ENCODE data around the gene CELSR1. TPM values are rescaled to one million over a fixed set of nuclear protein-coding genes. Genes with fewer than 3 reads are reported as not detected.

CELSR1 gene, protein sequence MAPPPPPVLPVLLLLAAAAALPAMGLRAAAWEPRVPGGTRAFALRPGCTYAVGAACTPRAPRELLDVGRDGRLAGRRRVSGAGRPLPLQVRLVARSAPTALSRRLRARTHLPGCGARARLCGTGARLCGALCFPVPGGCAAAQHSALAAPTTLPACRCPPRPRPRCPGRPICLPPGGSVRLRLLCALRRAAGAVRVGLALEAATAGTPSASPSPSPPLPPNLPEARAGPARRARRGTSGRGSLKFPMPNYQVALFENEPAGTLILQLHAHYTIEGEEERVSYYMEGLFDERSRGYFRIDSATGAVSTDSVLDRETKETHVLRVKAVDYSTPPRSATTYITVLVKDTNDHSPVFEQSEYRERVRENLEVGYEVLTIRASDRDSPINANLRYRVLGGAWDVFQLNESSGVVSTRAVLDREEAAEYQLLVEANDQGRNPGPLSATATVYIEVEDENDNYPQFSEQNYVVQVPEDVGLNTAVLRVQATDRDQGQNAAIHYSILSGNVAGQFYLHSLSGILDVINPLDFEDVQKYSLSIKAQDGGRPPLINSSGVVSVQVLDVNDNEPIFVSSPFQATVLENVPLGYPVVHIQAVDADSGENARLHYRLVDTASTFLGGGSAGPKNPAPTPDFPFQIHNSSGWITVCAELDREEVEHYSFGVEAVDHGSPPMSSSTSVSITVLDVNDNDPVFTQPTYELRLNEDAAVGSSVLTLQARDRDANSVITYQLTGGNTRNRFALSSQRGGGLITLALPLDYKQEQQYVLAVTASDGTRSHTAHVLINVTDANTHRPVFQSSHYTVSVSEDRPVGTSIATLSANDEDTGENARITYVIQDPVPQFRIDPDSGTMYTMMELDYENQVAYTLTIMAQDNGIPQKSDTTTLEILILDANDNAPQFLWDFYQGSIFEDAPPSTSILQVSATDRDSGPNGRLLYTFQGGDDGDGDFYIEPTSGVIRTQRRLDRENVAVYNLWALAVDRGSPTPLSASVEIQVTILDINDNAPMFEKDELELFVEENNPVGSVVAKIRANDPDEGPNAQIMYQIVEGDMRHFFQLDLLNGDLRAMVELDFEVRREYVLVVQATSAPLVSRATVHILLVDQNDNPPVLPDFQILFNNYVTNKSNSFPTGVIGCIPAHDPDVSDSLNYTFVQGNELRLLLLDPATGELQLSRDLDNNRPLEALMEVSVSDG (N-terminal part only)
- 10 to 100 TPM; 25.6 to 29.4 (median 29.4) TPM for polyA plus RNA-seq (ENCODE audit: insufficient read length in 3 of 3)
- long read RNA-seq, donor 1, result 0 reads
- long read RNA-seq, donor 2, result 0 reads
- long read RNA-seq, donor 3, partial matches to known transcripts, result 0 of 1 reads
- long read RNA-seq, donor 3, other reads (novel, unspliced or antisense), result 0 of 1 reads
- long read RNA-seq, donor 4, result 0 reads
- long read RNA-seq, donor 5, result 0 reads
- long read RNA-seq, donor 6, result 0 reads
- long read RNA-seq, donor 7, partial matches to known transcripts, result 0 of 1 reads
- long read RNA-seq, donor 7, other reads (novel, unspliced or antisense), result 0 of 1 reads
- long read RNA-seq, donor 8, result 0 reads
- long read RNA-seq, donor 9, result 0 reads
- long read RNA-seq, donor 10, result 0 reads
- long read RNA-seq, donor 11, result 0 reads
- long read RNA-seq, donor 12, result 0 reads
- long read RNA-seq, donor 13, partial matches to known transcripts, result 6 of 7 reads
- long read RNA-seq, donor 13, other reads (novel, unspliced or antisense), result 0 of 7 reads
- long read RNA-seq, donor 14, full-length matches to known transcripts, result 1 of 10 reads
- long read RNA-seq, donor 14, partial matches to known transcripts, result 9 of 10 reads
- long read RNA-seq, donor 14, other reads (novel, unspliced or antisense), result 0 of 10 reads
- long read RNA-seq, donor 15, partial matches to known transcripts, result 6 of 6 reads
- long read RNA-seq, donor 15, other reads (novel, unspliced or antisense), result 0 of 6 reads
- long read RNA-seq, donor 16, result 0 reads

DNA sequence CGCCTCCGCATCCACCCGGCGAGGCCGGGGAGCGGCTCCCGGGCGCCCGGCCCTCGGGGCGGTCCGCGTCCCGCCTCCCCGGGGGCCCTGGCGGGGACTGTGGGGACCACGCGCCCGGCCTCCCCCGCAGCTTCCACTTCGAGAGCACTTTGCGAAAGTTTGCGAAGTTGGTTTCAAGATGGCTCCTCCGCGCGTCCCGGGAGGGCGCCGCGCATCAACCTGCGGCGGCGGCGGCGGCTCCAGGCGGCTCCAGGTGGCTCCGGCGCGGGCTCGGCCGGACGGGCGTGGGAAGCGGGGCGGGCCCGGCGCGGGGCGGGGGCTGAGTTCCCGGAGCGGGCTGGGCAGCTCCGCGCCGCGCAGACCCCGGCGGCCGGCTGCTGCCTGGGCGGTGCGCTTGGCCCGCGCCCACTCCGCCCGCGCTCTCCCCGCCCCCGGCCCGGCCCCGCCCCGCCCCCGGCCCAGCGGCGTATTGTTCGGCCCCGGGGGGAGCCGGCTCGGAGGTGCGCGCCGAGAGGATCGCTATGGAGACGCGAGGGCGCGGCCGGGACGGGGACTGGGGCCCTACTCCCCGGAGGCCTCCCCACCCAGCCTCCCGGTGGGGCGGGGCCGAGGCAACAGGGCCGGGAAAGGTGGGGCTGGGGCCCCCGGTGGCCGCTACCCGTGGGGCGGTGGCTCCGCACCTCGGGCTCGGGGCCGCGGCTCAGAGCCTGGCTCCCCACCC lies at the start of gene CELSR1:
Gene CELSR1, minus strand, starts transcription at position 396 of the 721 bp plus-strand sequence. CDS start 450 bp downstream, outside the sequence.
- no peak for DNase-seq

DNA sequence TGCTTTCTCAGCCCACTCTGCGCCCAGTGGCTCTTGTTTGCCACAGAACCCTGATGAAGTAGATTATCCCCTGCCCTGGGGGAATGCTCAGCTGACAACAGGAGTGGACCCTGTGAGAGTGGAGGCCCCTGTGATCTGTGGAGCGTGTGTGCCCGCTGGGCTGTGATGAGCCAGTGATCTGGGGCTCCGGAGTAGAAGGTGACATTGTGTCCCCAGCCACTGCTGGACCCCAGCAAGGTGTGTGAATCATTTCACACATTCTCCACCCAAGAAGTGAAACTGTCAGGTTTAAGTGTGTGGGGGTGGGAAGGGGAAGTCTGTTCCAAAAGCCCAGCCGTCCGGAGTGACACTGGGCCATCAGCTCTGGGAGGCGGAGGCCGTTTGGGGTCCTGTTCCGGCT lies 49.6 kb upstream of the CELSR1 start:
- no peak for DNase-seq

DNA sequence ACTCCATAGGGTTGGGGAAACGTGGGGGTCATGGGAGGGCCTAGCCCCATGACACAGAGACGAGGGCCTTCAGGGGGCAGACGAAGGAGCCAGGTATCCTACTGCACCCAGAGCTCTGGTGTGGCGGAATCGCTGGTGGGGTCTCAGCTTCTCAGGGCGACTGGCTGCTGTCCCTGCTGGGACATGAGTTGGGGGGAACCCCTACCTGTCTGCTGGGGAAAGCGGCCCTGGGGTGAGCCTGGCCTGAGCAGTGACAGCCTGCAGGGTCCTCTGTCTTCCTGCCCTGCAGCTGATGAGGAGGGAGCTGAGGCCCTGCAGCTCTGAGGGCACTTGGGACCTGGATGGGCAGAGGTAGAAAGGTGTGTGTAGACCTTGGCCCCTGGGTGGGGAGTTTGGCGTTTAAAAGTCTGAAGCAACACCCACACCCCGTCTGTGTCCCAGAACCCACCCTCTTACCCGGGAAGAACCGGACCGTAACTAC lies 49.2 kb upstream of the CELSR1 start:
- DNase-seq, result no peak

DNA sequence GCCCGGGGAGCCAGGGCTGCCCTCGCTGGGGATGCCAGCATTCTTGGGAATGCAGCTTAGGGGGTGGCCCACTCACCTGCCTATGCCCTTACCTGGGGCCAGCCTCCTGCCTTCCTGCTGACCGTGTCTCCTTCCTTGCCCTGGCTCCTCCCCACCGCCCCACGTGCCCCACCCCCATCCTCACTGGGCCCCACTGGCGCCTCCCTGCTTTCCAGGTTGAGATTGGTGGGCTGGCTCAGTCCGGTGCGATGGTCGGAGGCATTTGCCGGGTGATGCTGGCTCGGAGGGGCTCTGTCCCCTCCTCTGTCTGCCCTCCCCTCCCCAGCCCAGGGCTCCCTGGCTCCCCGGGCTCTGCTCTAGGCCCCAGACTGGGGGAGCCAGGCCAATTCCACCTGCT lies 48.7 kb upstream of the CELSR1 start:
- DNase-seq, result no peak

DNA sequence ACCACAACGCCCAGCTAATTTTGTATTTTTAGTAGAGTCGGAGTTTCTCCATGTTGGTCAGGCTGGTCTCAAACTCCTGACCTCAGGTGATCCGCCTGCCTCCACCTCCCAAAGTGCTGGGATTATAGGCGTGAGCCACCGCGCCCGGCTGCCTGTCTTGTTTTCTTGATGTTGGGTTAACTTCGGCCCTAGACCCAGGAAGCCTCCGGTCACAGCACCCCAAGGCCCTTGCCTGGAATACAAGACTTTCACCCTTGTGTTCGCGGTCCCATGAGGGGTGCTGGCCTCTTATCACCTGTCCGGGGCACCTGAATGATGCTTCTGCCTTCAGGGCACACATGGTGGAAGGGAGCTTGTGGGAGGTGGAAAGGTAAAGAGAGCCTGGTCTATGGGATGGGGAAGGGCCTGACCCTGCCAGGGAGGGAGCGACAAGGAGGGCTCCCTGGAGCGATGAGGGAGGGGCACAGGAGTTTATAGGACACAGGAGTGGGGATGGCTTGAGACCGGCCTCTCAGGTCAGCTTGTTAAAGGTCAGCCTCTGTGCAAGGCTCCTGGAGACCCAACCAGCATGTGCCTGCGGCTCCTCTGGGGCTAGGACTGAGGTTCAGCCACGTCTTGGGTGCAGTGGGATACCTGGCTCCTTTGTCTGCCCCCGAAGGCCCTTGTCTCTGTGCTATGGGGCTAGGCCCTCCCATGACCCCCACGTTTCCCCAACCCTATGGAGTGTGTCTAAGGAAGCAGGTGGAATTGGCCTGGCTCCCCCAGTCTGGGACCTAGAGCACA lies 48.1 kb upstream of the CELSR1 start:
- DNase-seq, result no peak

DNA sequence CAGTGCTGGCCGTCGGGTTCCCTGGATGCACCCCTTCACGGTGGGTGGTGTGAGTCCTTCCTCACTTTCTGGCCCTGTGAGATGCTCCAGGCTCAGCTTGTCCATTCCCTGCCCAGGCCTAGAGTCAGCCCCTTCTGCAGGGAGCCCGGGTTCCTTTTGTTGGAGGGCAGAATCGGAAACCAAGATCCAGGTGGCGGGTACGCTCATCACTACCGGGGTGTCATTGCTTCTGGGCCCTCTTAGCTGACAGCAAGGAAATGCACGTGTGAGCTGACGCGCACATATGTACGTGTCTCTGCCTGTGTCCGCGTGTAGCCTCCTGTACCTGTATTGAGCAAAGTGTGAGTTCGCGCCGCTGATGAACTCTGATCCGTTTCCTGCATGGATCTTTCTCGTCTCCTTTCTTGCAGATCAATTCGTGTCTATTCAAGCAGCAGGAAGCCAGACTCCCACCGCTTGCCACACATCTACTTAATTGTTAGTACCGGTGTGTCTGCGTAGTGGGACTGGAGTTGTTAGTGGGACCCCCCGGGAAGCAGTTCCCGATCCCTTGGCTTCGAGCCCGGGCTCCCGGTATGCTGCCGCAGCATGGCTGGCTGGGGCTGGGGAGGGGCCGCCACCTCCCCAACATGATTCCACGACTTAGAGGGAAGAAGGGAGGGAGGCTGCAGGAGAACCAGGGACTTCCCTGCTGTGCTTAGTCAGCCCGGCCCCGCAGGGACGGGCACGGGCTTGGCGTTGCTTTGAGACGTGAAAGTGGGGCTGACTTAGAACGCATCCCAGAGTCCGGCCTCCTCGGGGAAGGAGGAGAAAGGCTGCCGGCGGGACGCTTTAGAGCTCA lies 46.9 kb upstream of the CELSR1 start:
- DNase-seq, result no peak

DNA sequence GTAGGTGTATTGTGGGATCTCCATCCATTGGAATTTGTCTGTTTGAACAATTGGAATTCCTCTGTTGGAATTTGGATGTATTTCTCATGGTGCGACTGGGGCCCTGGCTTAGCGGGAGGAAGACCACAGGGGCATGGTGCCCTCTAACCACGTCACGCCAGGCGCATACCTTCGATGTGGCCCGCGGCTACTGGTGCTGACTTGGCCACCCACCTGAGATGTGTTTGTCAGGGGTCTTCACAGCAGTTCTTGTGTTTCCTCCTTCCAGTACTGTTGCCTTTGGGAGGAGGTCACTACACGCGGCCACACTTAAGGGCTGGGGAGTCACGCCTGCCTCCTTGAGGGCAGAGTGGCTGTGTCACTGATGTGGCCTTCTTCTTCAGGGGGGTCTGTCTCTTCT lies 46.2 kb upstream of the CELSR1 start:
- DNase-seq, result no peak

DNA sequence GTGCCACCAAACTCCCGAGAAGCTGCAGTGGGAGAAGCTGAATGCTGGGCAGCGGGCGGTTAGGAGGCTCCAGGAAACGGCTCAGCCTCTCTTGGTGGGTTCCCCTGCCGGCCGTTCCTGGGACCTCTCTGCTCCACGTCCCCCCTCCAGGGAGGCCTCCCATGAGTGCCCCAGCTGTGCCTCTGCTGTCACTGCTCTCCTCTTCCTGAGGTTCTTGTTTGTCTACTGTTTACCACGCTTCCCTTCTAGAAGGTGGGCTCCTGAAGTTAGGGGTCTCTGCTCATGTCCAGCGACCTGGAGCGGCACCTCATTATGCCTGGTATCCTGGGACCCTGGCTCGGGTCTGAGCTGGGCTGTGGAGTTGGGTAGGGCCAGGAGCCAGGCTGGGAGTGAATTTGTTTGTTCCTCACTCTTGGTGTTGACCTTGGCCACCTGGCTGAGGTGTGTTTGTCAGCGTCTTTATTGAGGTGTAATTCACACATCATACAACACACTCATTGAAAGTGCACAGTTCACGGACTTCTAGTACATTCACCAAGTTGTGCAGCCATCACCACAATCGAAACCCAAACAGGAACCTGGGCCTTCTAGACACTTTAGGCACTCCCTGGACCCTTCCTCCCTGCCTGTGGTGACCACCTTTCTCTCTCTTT lies 45.0 kb upstream of the CELSR1 start:
- no peak for DNase-seq

DNA sequence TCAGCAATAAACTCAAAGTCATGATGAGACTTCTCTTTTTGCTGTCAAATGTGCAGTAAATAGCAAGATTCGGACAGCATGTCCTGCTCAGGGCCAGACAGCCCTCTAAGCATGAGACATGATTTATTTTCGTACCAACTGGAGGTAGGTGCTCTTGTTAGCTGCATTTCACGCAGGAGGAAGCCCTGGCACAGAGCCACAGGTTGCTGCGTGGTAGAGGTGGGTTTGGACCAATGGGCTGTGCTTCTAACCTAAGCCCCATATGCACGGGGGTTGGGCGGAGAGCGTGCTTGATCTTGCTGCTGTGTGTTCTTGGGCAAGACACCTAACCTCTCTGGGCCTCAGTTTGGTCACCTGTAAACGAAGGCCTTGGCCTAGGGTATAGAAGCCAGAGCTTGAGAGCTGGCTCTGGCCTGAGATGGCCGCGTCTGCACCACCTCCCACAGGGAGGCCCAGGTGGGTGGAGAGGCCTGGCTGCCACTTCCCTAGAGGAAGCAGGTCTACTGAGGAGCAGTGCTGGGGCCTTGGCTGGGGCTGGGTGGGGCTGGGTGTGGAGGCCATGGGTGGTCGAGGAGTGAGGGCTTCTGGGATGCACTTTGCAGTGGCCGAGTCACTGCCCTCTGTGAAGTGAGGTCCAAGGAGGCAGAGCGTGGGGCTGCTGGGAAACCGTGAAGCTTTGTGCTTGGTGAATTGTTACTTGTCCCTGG lies 44.3 kb upstream of the CELSR1 start:
- DNase-seq, result no peak

DNA sequence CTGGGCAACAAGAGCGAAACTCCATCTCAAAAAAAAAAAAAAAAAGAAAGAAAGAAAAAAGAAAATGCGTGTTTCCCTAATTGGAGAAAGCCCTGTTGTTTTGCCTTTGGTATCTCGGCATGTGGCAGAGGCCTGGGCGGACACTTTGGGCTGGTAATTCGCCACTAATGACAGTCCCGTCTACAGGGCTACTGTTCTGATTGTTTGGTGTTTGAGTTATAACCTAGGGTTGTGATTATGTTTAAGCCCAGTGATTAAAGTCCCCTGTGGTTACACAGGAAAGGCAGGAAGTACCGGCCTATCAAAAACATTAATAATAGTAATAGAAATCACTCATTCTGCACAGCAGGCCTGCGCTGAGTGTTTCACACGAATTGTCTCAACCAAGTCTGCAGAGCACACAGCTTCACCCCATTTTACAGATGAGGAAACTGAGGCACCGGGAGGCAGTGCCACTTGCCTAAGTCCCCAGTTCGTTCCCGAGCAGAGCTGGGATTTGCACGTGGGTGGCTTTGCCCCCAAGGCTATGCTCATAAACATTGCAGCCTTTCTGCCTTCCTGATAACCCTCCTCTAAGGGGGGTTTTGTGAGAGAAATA lies 43.6 kb upstream of the CELSR1 start:
- DNase-seq, result no peak

DNA sequence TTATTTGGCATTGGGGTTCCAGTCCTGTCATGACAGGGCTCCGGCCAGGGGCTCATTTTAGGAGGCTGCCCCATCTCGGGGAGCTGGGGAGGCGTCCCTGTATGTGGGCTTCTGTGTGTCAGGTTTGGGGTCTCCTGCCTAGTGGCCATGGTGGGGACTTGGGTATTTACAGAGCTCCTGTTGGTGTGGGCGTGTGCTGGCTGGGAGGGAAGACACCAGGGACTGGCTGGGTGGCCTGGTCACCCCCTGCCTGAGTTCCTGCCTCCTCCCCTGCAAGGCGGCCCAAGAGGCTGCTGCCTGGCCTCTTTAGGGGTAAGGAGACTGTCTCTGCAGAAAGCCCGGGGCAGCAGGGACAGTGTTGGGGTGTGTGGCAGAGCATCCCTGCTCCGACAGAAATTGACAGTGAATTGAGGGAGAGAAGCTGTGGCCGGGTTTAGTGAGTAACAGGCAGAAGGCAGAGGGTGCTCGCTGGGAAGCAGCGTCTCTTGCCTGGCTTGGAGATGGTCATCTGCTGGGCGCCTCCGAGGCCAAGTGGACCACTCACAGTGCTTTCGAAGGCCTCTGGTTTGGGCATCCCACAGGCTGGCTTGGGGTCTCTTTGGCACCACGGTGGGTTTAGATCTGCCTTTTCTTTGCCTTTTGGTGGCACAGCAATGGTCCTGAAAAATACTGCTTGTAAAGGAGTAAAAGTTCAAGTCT lies 42.5 kb upstream of the CELSR1 start:
- DNase-seq, result no peak

DNA sequence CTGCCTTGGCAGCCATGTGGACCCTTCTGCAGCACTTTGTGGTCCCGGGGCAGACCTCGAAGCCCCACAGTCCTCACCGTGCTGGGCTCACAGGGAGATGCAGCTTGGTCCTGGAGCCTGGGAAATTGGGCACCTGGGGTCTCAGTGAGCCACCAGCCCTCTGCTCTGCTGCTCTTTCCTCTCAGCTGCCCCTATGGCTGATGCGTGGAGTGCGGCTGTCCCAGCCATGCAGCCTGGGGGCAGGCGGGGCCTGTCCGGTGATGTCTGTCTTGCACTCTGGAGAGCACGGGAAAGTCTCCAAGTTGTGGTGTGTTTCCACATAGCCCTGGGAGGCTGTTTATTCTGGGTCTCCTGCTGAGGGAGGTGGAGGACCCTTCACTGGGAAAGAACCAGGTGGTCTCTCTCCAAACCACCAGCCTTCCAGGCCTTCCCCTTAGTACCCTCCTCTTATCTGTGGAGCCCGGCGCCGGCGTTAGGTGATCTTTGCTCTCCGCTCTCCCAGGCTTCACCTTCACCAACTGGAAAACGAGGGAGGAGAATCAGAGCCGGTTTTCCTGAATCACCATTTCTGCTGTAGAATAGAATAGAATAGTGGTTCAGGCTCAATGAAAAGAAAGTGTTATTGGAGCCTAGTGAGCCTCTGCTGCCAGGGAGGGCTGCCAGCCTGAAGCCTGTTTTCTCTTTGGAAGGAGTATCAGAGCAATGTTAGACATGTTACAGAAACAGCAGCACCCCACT lies 41.6 kb upstream of the CELSR1 start:
- no peak for DNase-seq

DNA sequence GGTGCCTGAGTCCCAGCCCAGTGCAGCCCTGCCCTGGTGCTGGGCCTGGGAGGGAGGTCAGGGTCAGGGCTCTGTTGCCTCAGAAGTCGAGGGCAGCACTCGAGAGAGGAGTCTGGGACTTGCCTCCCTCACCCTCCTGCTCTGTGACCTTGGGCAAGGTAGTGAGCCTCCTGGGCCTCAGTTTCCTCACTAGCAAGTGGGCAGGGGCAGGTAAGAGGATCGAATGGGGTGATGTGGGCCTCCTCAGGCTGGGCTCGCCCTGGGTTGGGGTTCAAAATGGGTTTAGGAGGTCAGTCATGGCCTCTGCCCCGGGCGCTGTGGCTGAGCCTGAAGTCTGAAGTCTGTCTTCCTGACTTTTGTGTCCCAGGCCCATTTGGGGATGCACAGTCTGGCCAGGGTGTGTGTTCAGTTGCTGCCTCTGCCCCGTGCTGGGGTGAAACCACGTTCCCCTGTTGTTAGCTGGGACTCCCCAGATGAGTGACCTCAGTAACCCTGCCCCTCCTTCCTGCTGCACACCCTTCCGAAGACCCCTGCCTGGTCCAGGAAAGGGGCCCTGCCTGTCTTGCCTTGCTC lies 40.9 kb upstream of the CELSR1 start:
- no peak for DNase-seq

DNA sequence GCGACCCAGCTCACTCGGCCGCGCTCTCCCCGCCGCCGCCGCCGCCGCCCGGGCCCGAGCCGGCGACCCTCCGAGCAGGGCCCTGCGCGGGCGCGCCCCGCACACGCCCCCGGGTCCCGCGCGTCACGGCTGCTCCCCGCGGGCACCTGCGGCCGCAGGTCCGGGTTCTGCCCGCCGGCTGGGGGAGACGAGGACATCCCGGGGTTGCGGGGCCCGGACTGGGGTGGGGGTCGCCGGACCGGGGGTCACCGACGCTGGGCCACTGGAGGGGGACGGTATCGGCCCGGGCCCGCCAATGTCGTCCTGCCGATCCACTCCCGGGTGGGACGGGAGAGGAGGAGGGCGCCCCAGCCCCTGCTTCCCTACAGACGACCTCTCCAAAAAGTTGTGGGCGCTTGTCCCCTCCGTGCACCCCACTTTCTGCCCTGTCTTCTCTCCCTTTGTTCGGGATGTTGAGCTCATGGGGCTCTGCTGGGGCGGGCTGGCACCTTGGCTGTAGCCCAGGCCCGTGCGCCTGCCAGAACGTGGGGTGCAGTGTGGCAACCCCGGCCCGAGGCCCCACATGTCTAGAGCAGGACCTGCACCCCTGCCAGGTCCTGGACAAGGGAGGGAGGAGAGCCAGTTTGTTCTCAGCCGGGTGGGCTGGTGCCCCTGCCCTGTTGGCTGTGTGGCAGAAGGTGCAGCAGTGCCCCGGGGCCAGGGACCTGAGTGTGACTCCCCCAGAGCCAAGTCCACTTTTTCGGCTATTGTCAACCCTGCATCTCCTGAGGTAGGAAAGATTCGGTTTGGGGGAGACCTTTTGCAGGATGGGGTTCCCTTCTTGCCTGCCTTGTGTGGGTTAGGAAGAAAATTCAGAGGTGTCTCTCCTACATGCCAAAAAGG lies 40.2 kb upstream of the CELSR1 start:
- no peak for DNase-seq
